H1 (cell line): ENCODE data around the gene RBM19. TPM values are rescaled to one million over a fixed set of nuclear protein-coding genes. Genes with fewer than 3 reads are reported as not detected.

Source experiments
- CTCF ChIA-PET: fragments of 300-600 bp; sonication (Branson Sonifier 250); formaldehyde crosslinking; loops from one replicate; lab custom pipeline; 2021; ENCODE audit not compliant: partially characterized antibody; lab: Charles Lee
- POLR2A ChIA-PET: fragments of 300-600 bp; sonication (Branson Sonifier 250); formaldehyde crosslinking; loops from one replicate; lab custom pipeline; 2021; ENCODE audit warnings: inconsistent platforms; ENCODE audit not compliant: partially characterized antibody; lab: Charles Lee
- DNase-seq, 2 experiments: peaks; one replicate each; pipeline versions ENCODE4 v3.0.0 to v3.0.0-alpha.2; 2010 to 2022; ENCODE audit warnings: low spot score in 2 of 2, low read depth in 1 of 2, mixed read lengths in 1 of 2
- FAIRE-seq: peaks from 2 replicates; lab custom pipeline; 2011; peaks lifted over from hg19 to GRCh38; lab: Jason Lieb, UNC
- H2AFZ ChIP-seq: 2 replicates; pipeline ENCODE4 v1.8.1; 2012; ENCODE audit warnings: low read length, inconsistent platforms
- H2AK5ac ChIP-seq: 2 replicates; pipeline ENCODE4 v1.6.1; 2013; ENCODE audit warnings: low read depth, low read length
- H2BK120ac ChIP-seq: replicated peaks from 2 replicates; pipeline ENCODE3; 2013; ENCODE audit warnings: low read depth, low read length, inconsistent platforms
- H2BK12ac ChIP-seq: 2 replicates; pipeline ENCODE4 v1.6.1; 2013; ENCODE audit warnings: low read depth, low read length
- H2BK15ac ChIP-seq: 2 replicates; pipeline ENCODE4 v1.6.1; 2013; ENCODE audit warnings: low read length
- H2BK20ac ChIP-seq: 2 replicates; pipeline ENCODE4 v1.6.1; 2013; ENCODE audit warnings: low read length
- H2BK5ac ChIP-seq: 2 replicates; pipeline ENCODE4 v1.6.1; 2013; ENCODE audit warnings: low read depth, low read length
- H3K14ac ChIP-seq: 2 replicates; pipeline ENCODE4 v1.6.1; 2013; ENCODE audit warnings: inconsistent platforms; ENCODE audit not compliant: insufficient read length
- H3K18ac ChIP-seq: 2 replicates; pipeline ENCODE4 v1.6.1; 2013; ENCODE audit warnings: low read length; ENCODE audit errors: extremely low read depth
- H3K23ac ChIP-seq: 2 replicates; pipeline ENCODE4 v1.6.1; 2013; ENCODE audit warnings: inconsistent platforms; ENCODE audit not compliant: insufficient read length
- H3K23me2 ChIP-seq: 2 replicates; pipeline ENCODE4 v1.6.1; 2013; ENCODE audit warnings: low read depth, low read length
- H3K27ac ChIP-seq: 2 replicates; pipeline ENCODE4 v1.6.1; 2011; ENCODE audit warnings: low read depth, low read length, inconsistent platforms
- H3K27me3 ChIP-seq, 4 experiments: replicated peaks in 1 of 4; 1 replicate in 1 of 4; 2 replicates in 3 of 4; pipeline versions ENCODE4 v1.6.1 to v1.8.1; 2011 to 2013; ENCODE audit warnings: low read length in 3 of 4, mild to moderate bottlenecking in 3 of 4, inconsistent platforms in 2 of 4, mixed read lengths in 2 of 4, moderate library complexity in 1 of 4; ENCODE audit not compliant: control insufficient read depth in 3 of 4, insufficient read depth in 3 of 4; ENCODE audit errors: extremely low read depth in 1 of 4
- H3K36me3 ChIP-seq, 4 experiments: 2 replicates each; pipeline versions ENCODE4 v1.6.1 to v1.8.1; 2011 to 2013; ENCODE audit warnings: mild to moderate bottlenecking in 4 of 4, low read length in 3 of 4, moderate library complexity in 2 of 4, control low read depth in 1 of 4, inconsistent platforms in 1 of 4; ENCODE audit not compliant: insufficient read depth in 4 of 4, control insufficient read depth in 2 of 4
- H3K4ac ChIP-seq: replicated peaks from 2 replicates; pipeline ENCODE3; 2013; ENCODE audit warnings: low read length, low read depth, mixed read lengths, inconsistent platforms; ENCODE audit not compliant: insufficient read length
- H3K4me1 ChIP-seq, 4 experiments: replicated peaks in 1 of 4; 1 replicate in 1 of 4; 2 replicates in 3 of 4; pipeline versions ENCODE4 v1.6.1 to v1.8.1; 2011 to 2013; ENCODE audit warnings: low read length in 3 of 4, inconsistent platforms in 2 of 4, mixed read lengths in 1 of 4; ENCODE audit not compliant: insufficient read depth in 4 of 4, control insufficient read depth in 3 of 4
- H3K4me2 ChIP-seq, 2 experiments: 2 replicates each; pipeline versions ENCODE4 v1.6.1 to v1.8.1; 2011 to 2013; ENCODE audit warnings: low read depth in 2 of 2, low read length in 2 of 2, control low read depth in 1 of 2, inconsistent platforms in 1 of 2, mild to moderate bottlenecking in 1 of 2; ENCODE audit not compliant: insufficient read depth in 1 of 2
- H3K4me3 ChIP-seq, 4 experiments: fragments of 200-600, 300-600 bp in 1 of 4; sonication (generic), shearing (Covaris generic), sonication (Bioruptor Twin) in 1 of 4; 2 replicates each; pipeline versions ENCODE4 v1.5.1 to v1.8.1; 2011 to 2016; ENCODE audit warnings: low read length in 4 of 4, low read depth in 3 of 4, control low read depth in 2 of 4, inconsistent platforms in 2 of 4, mild to moderate bottlenecking in 2 of 4, mixed read lengths in 1 of 4, moderate library complexity in 1 of 4; ENCODE audit not compliant: insufficient read depth in 2 of 4; ENCODE audit errors: extremely low read depth in 1 of 4
- H3K56ac ChIP-seq: replicated peaks from 2 replicates; pipeline ENCODE3; 2013; ENCODE audit warnings: low read depth, mild to moderate bottlenecking, mixed read lengths, low read length, inconsistent platforms; ENCODE audit not compliant: insufficient read length
- H3K79me1 ChIP-seq: 2 replicates; pipeline ENCODE4 v1.6.1; 2013; ENCODE audit warnings: low read depth, low read length, control low read depth
- H3K79me2 ChIP-seq, 2 experiments: 2 replicates each; pipeline versions ENCODE4 v1.6.1 to v1.8.1; 2012 to 2013; ENCODE audit warnings: low read length in 2 of 2, mild to moderate bottlenecking in 2 of 2, inconsistent platforms in 1 of 2; ENCODE audit not compliant: insufficient read depth in 2 of 2, control insufficient read depth in 1 of 2
- H3K9ac ChIP-seq, 4 experiments: replicated peaks in 1 of 4; 1 replicate in 1 of 4; 2 replicates in 3 of 4; pipeline versions ENCODE4 v1.6.1 to v1.8.1; 2011 to 2013; ENCODE audit warnings: low read depth in 3 of 4, low read length in 3 of 4, control low read depth in 2 of 4, mild to moderate bottlenecking in 2 of 4, moderate library complexity in 2 of 4, inconsistent platforms in 1 of 4; ENCODE audit errors: extremely low read depth in 1 of 4
- H3K9me3 ChIP-seq, 2 experiments: 2 replicates each; pipeline versions ENCODE4 v1.6.1 to v1.8.1; 2012 to 2013; ENCODE audit warnings: mild to moderate bottlenecking in 2 of 2, moderate library complexity in 2 of 2, control low read depth in 1 of 2, inconsistent platforms in 1 of 2, low read depth in 1 of 2, low read length in 1 of 2, mixed read lengths in 1 of 2; ENCODE audit not compliant: insufficient read depth in 2 of 2
- H4K20me1 ChIP-seq, 2 experiments: replicated peaks in 1 of 2; 2 replicates each; pipeline versions ENCODE3 to v1.8.1; 2011 to 2013; ENCODE audit warnings: inconsistent platforms in 2 of 2, low read length in 2 of 2, mild to moderate bottlenecking in 1 of 2; ENCODE audit not compliant: insufficient read depth in 2 of 2, control insufficient read depth in 1 of 2
- H4K5ac ChIP-seq: 2 replicates; pipeline ENCODE4 v1.6.1; 2013; ENCODE audit warnings: low read length, low read depth, mixed read lengths, inconsistent platforms; ENCODE audit not compliant: insufficient read length
- H4K8ac ChIP-seq: 2 replicates; pipeline ENCODE4 v1.8.0; 2013; ENCODE audit warnings: mild to moderate bottlenecking, moderate library complexity, low read length, inconsistent platforms; ENCODE audit not compliant: insufficient read depth; ENCODE audit errors: extremely low read depth
- H4K91ac ChIP-seq: replicated peaks from 2 replicates; pipeline ENCODE3; 2013; ENCODE audit warnings: low read length, mixed read lengths, inconsistent platforms; ENCODE audit not compliant: insufficient read length
- ASH2L ChIP-seq: fragments of 200-600, 300-600 bp; sonication (generic); IDR thresholded peaks from one replicate; pipeline ENCODE4 v1.7.1; 2017; ENCODE audit warnings: low read length
- CBX5 ChIP-seq: fragments of 300-800, 300-1000 bp; sonication (generic); IDR thresholded peaks from 2 replicates; pipeline ENCODE4 v1.7.1; 2016; ENCODE audit warnings: antibody characterized with exemption, low read length, low read depth
- EGR1 ChIP-seq: IDR thresholded peaks from 2 replicates; pipeline ENCODE4 v1.6.1; 2011; ENCODE audit warnings: low read depth, low read length, borderline replicate concordance
- GTF2F1 ChIP-seq: IDR thresholded peaks from 2 replicates; pipeline ENCODE4 v1.6.1; 2012; ENCODE audit warnings: low read depth, low read length, improper control_type of control experiment, borderline replicate concordance
- POLR2AphosphoS5 ChIP-seq: IDR thresholded peaks from 2 replicates; pipeline ENCODE4 v1.6.1; 2011; ENCODE audit warnings: low read depth, low read length
- SAP30 ChIP-seq: fragments of 300-600 bp; sonication (generic); IDR thresholded peaks from 2 replicates; pipeline ENCODE4 v1.7.1; 2012; ENCODE audit warnings: low read length, moderate library complexity, mild to moderate bottlenecking, inconsistent platforms; ENCODE audit not compliant: insufficient read depth, insufficient replicate concordance
- SIX5 ChIP-seq: IDR thresholded peaks from 2 replicates; pipeline ENCODE4 v1.6.1; 2011; ENCODE audit warnings: mild to moderate bottlenecking, low read depth, low read length
- YY1 ChIP-seq: IDR thresholded peaks from 2 replicates; pipeline ENCODE4 v1.6.1; 2011; ENCODE audit warnings: low read depth, mild to moderate bottlenecking, low read length
- WGBS, 2 experiments: shearing (Covaris generic) in 1 of 2; methylation state at CpG; one replicate each; pipeline versions ENCODE4 v1.1.6 to v1.1.7; 2013 to 2015; ENCODE audit warnings: low lambda C conversion rate in 2 of 2, mixed read lengths in 2 of 2, inconsistent platforms in 1 of 2, low coverage in 1 of 2, missing lambda C conversion rate in 1 of 2; ENCODE audit not compliant: insufficient replicate concordance in 2 of 2, insufficient coverage in 1 of 2, insufficient read length in 1 of 2; ENCODE audit errors: extremely low coverage in 1 of 2, missing lambda C conversion rate in 1 of 2; 5-methylcytosine and 5-hydroxymethylcytosine counted together
- polyA plus RNA-seq, 7 experiments: library from polyadenylated mRNA; depleted of rRNA in 3 of 7; stranded (reverse) in 5 of 7; unstranded in 2 of 7; fragments of >200 nt in 5 of 7; fragments of 200-250 nt in 2 of 7; gene quantifications; 1 replicate in 5 of 7; 2 replicates in 1 of 7; 4 replicates in 1 of 7; pipeline versions ENCODE4 v1.2.1 to v1.2.3, GENCODE V29; 2011 to 2013; ENCODE audit warnings: missing spikeins in 2 of 7, mixed read lengths in 2 of 7
- total RNA-seq: library from RNA; stranded (reverse); fragmentation: NEBNext Ultra II Directional; extraction: Animal tissue kit (Norgen Biotek cat#: 25700); gene quantifications from 2 replicates; pipeline ENCODE4 v1.2.1, GENCODE V29; 2021

The RBM19 gene
- total and polyA plus RNA-seq, 2 of the 8 experiments (the other 6 are each of a cell fraction or from before 2014, with no cell fraction given) = 23.4 to 61.9 TPM

- Histone ChIP-seq H2BK15ac (no peak overlapping the region), H2AK5ac (no peak overlapping the region), H2BK12ac (no peak overlapping the region), H3K23ac (no peak overlapping the region), H3K27me3 (no peaks in the 10 kb centered on the region), H3K36me3 (peaks cover 33 to 73% (median 62%) of the 10 kb centered on the region in 4 experiments), H3K4ac (no peak overlapping the region), H3K4me2 (no peak overlapping the region), H3K23me2 (peaks cover 3% of the 10 kb centered on the region; the same call in 1 of the 2 replicates), H3K14ac (no peak overlapping the region), H3K79me2 (no peaks in the 10 kb centered on the region), H3K79me1 (no peaks in the 10 kb centered on the region), H4K5ac (no peak overlapping the region), H3K9me3 (no peaks in the 10 kb centered on the region), H4K91ac (no peak overlapping the region), H2BK5ac (no peak overlapping the region), H3K27ac (no peak overlapping the region), H3K9ac (no peak overlapping the region), H2BK120ac (no peak overlapping the region), H4K20me1 (peaks cover 2 to 4% of the 10 kb centered on the region in 2 experiments), H4K8ac (no peak overlapping the region), H3K56ac (no peak overlapping the region), H3K4me3 (no peak overlapping the region), H2BK20ac (no peak overlapping the region), H3K4me1 (no peaks in the 10 kb centered on the region), H2AFZ (no peak overlapping the region), H3K18ac (no peak overlapping the region)
- ChIA-PET POLR2A (no interaction called here), CTCF (no interaction called here)
- WGBS, 2 experiments = 92% methylated on average over 19 of the region's 20 CpGs; no CpG with 5 or more reads in 1 of the 2 experiments
- DNase-seq (no peak), FAIRE-seq (no peak)
- TF ChIP-seq ASH2L (no peak), SIX5 (no peak), CBX5 (no peak), YY1 (no peak), EGR1 (no peak), POLR2AphosphoS5 (no peak), SAP30 (no peak), GTF2F1 (no peak)
Observed at GRCh38 chr12:113945174-113946173, 20.7 kb downstream of the RBM19 start.
